CD8-positive, alpha-beta memory T cell (primary cell): ENCODE results near the gene THUMPD1. TPM values are rescaled to one million over a fixed set of nuclear protein-coding genes. Genes with fewer than 3 reads are reported as not detected.

Experiments used
- CTCF ChIA-PET: fragments of 350-600 bp; sonication (Branson Sonifier 250); formaldehyde crosslinking; loops from one replicate; lab custom pipeline; 2021; ENCODE audit warnings: antibody characterized with exemption; lab: Charles Lee
- POLR2A ChIA-PET: fragments of 350-600 bp; sonication (Branson Sonifier 250); formaldehyde crosslinking; loops from one replicate; lab custom pipeline; 2021; ENCODE audit warnings: antibody characterized with exemption; lab: Charles Lee
- DNase-seq, 5 donors: peaks; one replicate each; pipeline versions ENCODE4 v3.0.0 to v3.0.0-alpha.2; 2020 to 2022; ENCODE audit warnings: mixed read lengths in 1 of 5
- H3K27ac ChIP-seq: one replicate; pipeline ENCODE4 v1.7.0; 2013; ENCODE audit warnings: low read depth, mild to moderate bottlenecking, low read length, moderate library complexity
- H3K27me3 ChIP-seq: 2 replicates; pipeline ENCODE4 v1.7.0; 2013; ENCODE audit warnings: low read length, mild to moderate bottlenecking; ENCODE audit not compliant: insufficient read depth, poor library complexity, severe bottlenecking
- H3K36me3 ChIP-seq: 2 replicates; pipeline ENCODE4 v1.7.0; 2013; ENCODE audit warnings: mild to moderate bottlenecking, low read length, moderate library complexity; ENCODE audit not compliant: insufficient read depth
- H3K4me1 ChIP-seq: 2 replicates; pipeline ENCODE4 v1.7.0; 2013; ENCODE audit warnings: mild to moderate bottlenecking, low read length, moderate library complexity; ENCODE audit not compliant: insufficient read depth
- H3K4me3 ChIP-seq: 2 replicates; pipeline ENCODE4 v1.7.0; 2013; ENCODE audit warnings: mild to moderate bottlenecking, low read length
- H3K9me3 ChIP-seq: 2 replicates; pipeline ENCODE4 v1.7.0; 2013; ENCODE audit warnings: mild to moderate bottlenecking, low read length
- H3K27ac Mint-ChIP-seq, 8 donors: one replicate each; pipeline ENCODE4 v1.8.0; 2020 to 2021; ENCODE audit warnings: mixed read lengths in 8 of 8, mild to moderate bottlenecking in 6 of 8, inconsistent platforms in 3 of 8, moderate library complexity in 3 of 8
- H3K27me3 Mint-ChIP-seq, 2 donors: one replicate each; pipeline ENCODE4 v1.8.0; 2020 to 2021; ENCODE audit warnings: mixed read lengths in 2 of 2, mild to moderate bottlenecking in 1 of 2, moderate library complexity in 1 of 2
- H3K36me3 Mint-ChIP-seq, 3 donors: one replicate each; pipeline ENCODE4 v1.8.0; 2020 to 2021; ENCODE audit warnings: mixed read lengths in 3 of 3, inconsistent platforms in 1 of 3, mild to moderate bottlenecking in 1 of 3
- H3K4me1 Mint-ChIP-seq, 3 donors: one replicate each; pipeline ENCODE4 v1.8.0; 2020 to 2021; ENCODE audit warnings: mixed read lengths in 3 of 3, inconsistent platforms in 1 of 3, mild to moderate bottlenecking in 1 of 3
- H3K4me3 Mint-ChIP-seq, 7 donors: one replicate each; pipeline ENCODE4 v1.8.0; 2020 to 2021; ENCODE audit warnings: mixed read lengths in 7 of 7, mild to moderate bottlenecking in 6 of 7, moderate library complexity in 4 of 7, inconsistent platforms in 2 of 7
- H3K9me3 Mint-ChIP-seq, 5 donors: one replicate each; pipeline ENCODE4 v1.8.0; 2020 to 2022; ENCODE audit warnings: mixed read lengths in 5 of 5, mild to moderate bottlenecking in 3 of 5, moderate library complexity in 2 of 5, inconsistent platforms in 1 of 5
- polyA plus RNA-seq: library from polyadenylated mRNA; unstranded; fragments of 300-500 nt; fragmentation: Illumina TruSeq; gene quantifications from one replicate; pipeline ENCODE4 v1.2.3, GENCODE V29; 2021
- total RNA-seq, 2 experiments: library from RNA; stranded (reverse); gene quantifications; one replicate each; pipeline ENCODE4 v1.2.3, GENCODE V29; 2021

THUMPD1 gene
- total and polyA plus RNA-seq, 3 experiments from 2014 or later: 52.2 to 74.4 (median 54.1) TPM

DNA sequence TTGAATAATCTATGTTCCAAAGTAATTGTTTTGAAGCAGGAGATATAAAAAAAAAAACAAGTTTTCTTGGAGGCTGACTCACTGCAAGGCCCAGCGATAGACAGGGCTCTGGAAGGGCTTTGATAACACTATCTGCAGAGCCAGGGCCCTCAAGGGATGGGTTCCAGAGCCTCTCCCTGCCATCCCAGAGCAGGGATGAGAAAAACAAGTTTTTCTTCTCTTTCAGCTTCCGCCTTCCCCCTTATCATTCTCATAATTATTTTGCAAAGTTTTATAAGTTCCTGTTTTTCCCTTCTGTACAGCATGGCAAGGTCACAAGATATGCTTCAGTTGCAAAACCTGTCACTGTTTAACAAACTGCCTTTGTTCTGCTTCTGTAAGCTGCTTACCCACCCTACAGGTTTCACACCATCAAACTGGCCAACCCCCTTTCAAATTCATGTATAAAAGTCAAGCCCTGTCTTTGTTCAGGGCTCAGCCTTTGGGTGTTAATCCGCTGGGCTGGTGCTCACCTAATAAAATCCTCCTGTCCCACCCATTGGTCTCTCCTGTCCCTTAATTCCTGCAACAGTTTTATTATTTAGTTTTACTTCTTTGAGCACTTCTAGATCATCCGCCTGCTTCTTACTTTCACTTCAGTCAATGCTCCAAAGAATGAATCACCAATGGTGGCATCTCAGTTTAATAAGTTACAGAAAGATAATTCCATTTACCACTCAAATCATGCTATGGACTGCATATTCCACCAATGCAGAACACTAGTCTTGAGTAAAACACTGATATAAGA is 5.6 kb upstream of the THUMPD1 start:
- H3K4me1 ChIP-seq: no peaks in the 10 kb centered on the region
- Mint-ChIP-seq H3K9me3 (peaks cover 6 to 16% (median 13%) of the 10 kb centered on the region in 5 donors), H3K36me3 (peaks cover 0 to 19% (median 2%) of the 10 kb centered on the region in 3 donors), H3K27ac (no peak overlapping the region), H3K27me3 (peaks cover 6 to 14% of the 10 kb centered on the region in 2 donors), H3K4me1 (no peaks in the 10 kb centered on the region), H3K4me3 (no peak overlapping the region)
- H3K27ac ChIP-seq: peak overlapping the region; percentile 68
- H3K9me3 ChIP-seq: no peaks in the 10 kb centered on the region
- H3K27me3 ChIP-seq: no peaks in the 10 kb centered on the region
- ChIA-PET POLR2A (no interaction called here), CTCF (no interaction called here)
- DNase-seq: no peak
- H3K4me3 ChIP-seq: no peak overlapping the region
- no peaks in the 10 kb centered on the region for H3K36me3 ChIP-seq

DNA sequence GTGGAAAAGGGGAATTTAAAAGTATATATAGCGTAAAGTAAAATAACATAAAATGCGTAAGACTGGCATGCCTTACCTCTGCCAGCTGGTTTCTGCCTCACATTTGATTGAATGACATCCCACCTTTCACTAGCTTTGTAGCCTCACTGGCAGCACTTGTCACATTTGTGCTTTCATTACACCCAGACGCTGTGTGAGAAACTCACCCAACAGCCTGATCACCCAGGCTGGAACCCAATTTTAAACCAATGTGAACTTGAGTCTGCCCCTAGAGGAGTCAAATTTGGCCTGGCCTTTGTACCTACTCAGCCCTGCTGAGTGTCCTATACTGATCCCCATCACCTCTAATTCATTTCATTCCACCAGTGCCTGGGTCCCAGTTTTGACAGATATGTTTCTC is 4.8 kb upstream of the THUMPD1 start:
- H3K27me3 ChIP-seq: no peaks in the 10 kb centered on the region
- Mint-ChIP-seq H3K36me3 (peaks cover 2 to 19% (median 4%) of the 10 kb centered on the region in 3 donors), H3K4me1 (peaks cover 0 to 4% (median 4%) of the 10 kb centered on the region in 3 donors), H3K27ac (no peak overlapping the region), H3K27me3 (peaks cover 0 to 11% of the 10 kb centered on the region in 2 donors), H3K4me3 (no peak overlapping the region), H3K9me3 (peaks cover 6 to 16% (median 13%) of the 10 kb centered on the region in 5 donors)
- peaks cover 3% of the 10 kb centered on the region for H3K4me1 ChIP-seq
- ChIA-PET POLR2A (no interaction called here), CTCF (no interaction called here)
- no peaks in the 10 kb centered on the region for H3K36me3 ChIP-seq
- peak overlapping the region; percentile 68 for H3K27ac ChIP-seq
- DNase-seq: no peak
- no peaks in the 10 kb centered on the region for H3K9me3 ChIP-seq
- no peak overlapping the region for H3K4me3 ChIP-seq

DNA sequence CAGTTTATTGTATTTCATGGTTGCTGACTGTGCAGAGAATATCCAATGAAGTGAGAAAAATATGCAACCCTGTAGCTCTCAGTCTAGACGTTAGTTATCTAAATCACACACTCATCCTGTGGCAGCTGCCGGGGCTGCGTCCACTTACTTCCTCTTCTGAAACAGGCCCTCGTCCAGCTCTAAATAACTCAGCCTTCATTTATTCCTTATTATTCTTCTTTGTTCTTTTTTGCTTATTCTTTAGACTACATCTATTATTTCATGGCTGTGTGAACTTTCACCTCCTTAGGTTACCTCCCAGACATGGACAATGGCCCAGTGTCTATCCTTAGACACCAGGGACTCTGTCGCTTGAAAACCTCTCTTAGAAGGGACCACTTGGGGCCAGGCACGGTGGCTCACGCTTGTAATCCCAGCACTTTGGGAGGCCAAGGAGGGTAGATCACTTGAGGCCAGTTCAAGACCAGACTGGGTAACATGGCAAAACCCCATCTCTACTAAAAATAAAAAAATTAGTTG is 3.4 kb upstream of the THUMPD1 start:
- Mint-ChIP-seq H3K9me3 (peaks cover 6 to 16% (median 13%) of the 10 kb centered on the region in 5 donors), H3K27ac (peak overlapping the region in 1 of 8 donors; percentile 48), H3K36me3 (peaks cover 2 to 19% (median 17%) of the 10 kb centered on the region in 3 donors), H3K27me3 (peaks cover 0 to 4% of the 10 kb centered on the region in 2 donors), H3K4me3 (no peak overlapping the region), H3K4me1 (peaks cover 9 to 17% (median 12%) of the 10 kb centered on the region in 3 donors)
- Histone ChIP-seq H3K27ac (peak overlapping the region; percentile 45), H3K4me1 (peaks cover 13% of the 10 kb centered on the region), H3K27me3 (no peaks in the 10 kb centered on the region), H3K9me3 (no peaks in the 10 kb centered on the region), H3K36me3 (no peaks in the 10 kb centered on the region), H3K4me3 (no peak overlapping the region)
- no peak for DNase-seq
- CTCF ChIA-PET: interaction anchor here (1.0 kb wide), 1 partner anchor 10 kb away, joined by 3 read pairs; no protein-coding TSS in a partner anchor
- POLR2A ChIA-PET: no interaction called here

GRCh38 chr16:20743591-20743990 is 2.0 kb upstream of the THUMPD1 start:
- DNase-seq: no peak
- Mint-ChIP-seq H3K27ac (peak overlapping the region in 1 of 8 donors; percentile 79), H3K36me3 (peaks cover 2 to 21% (median 19%) of the 10 kb centered on the region in 3 donors), H3K9me3 (peaks cover 6 to 16% (median 13%) of the 10 kb centered on the region in 5 donors), H3K27me3 (peaks cover 0 to under 1% of the 10 kb centered on the region in 2 donors), H3K4me3 (peak overlapping the region in 2 of 7 donors; percentile 40 to 81), H3K4me1 (peaks cover 17 to 25% (median 20%) of the 10 kb centered on the region in 3 donors)
- peaks cover 25% of the 10 kb centered on the region for H3K4me1 ChIP-seq
- H3K9me3 ChIP-seq: no peaks in the 10 kb centered on the region
- CTCF ChIA-PET: no interaction called here
- H3K27me3 ChIP-seq: no peaks in the 10 kb centered on the region
- no peak overlapping the region for H3K4me3 ChIP-seq
- H3K36me3 ChIP-seq: peaks cover 4% of the 10 kb centered on the region
- peak overlapping the region; percentile 29 for H3K27ac ChIP-seq
- POLR2A ChIA-PET: no interaction called here

GRCh38 chr16:20740901-20741521 is 607 bp downstream of the THUMPD1 start:
- H3K9me3 ChIP-seq: no peaks in the 10 kb centered on the region
- DNase-seq: peak; percentile 88 to 93 (median 89)
- H3K27ac ChIP-seq: peak overlapping the region; percentile 99
- CTCF ChIA-PET: interaction anchor here (1.0 kb wide), 1 partner anchor 159 kb away, joined by 4 read pairs; the partner anchor contains the start of genes DCUN1D3 and LYRM1
- H3K36me3 ChIP-seq: peaks cover 22% of the 10 kb centered on the region
- H3K9me3 Mint-ChIP-seq: no peaks in the 10 kb centered on the region
- H3K36me3 Mint-ChIP-seq: peaks cover 0 to 45% (median 9%) of the 10 kb centered on the region in 3 donors
- POLR2A ChIA-PET: interaction anchor here (0.6 to 0.9 kb wide), 2 partner anchors 23 to 30 kb away, joined by 3 read pairs; partner anchors contain the start of gene ACSM3
- H3K4me1 ChIP-seq: peaks cover 32% of the 10 kb centered on the region
- H3K4me3 ChIP-seq: peak overlapping the region; percentile 97
- H3K27ac Mint-ChIP-seq: peak overlapping the region; percentile 96 to 99 (median 98)
- H3K4me1 Mint-ChIP-seq: peaks cover 20 to 33% (median 31%) of the 10 kb centered on the region in 3 donors
- no peaks in the 10 kb centered on the region for H3K27me3 ChIP-seq
- peak overlapping the region; percentile 94 to 99 (median 96) for H3K4me3 Mint-ChIP-seq
- H3K27me3 Mint-ChIP-seq: no peaks in the 10 kb centered on the region

GRCh38 chr16:20740007-20740883 is 1.4 kb downstream of the THUMPD1 start:
- Histone ChIP-seq H3K27me3 (no peaks in the 10 kb centered on the region), H3K36me3 (peaks cover 29% of the 10 kb centered on the region), H3K4me1 (peaks cover 32% of the 10 kb centered on the region), H3K27ac (peak overlapping the region; percentile 99), H3K9me3 (no peaks in the 10 kb centered on the region), H3K4me3 (peak overlapping the region; percentile 84)
- DNase-seq: peak in 2 of 5 donors; percentile 3 to 12
- ChIA-PET CTCF (interaction anchor here (1.0 kb wide), 1 partner anchor 160 kb away, joined by 4 read pairs; the partner anchor contains the start of genes DCUN1D3 and LYRM1), POLR2A (interaction anchor here (0.9 kb wide), 1 partner anchor 24 kb away, joined by 3 read pairs; the partner anchor contains the start of gene ACSM3)
- Mint-ChIP-seq H3K9me3 (no peaks in the 10 kb centered on the region), H3K36me3 (peaks cover 0 to 53% (median 14%) of the 10 kb centered on the region in 3 donors), H3K27ac (peak overlapping the region; percentile 93 to 99 (median 98)), H3K4me1 (peaks cover 20 to 37% (median 36%) of the 10 kb centered on the region in 3 donors), H3K4me3 (peak overlapping the region; percentile 94 to 99 (median 96)), H3K27me3 (no peaks in the 10 kb centered on the region)

- H3K36me3 Mint-ChIP-seq: peaks cover 0 to 59% (median 17%) of the 10 kb centered on the region in 3 donors
- no peak overlapping the region for H3K4me3 Mint-ChIP-seq
- H3K27me3 Mint-ChIP-seq: no peaks in the 10 kb centered on the region
- no peaks in the 10 kb centered on the region for H3K9me3 Mint-ChIP-seq
- Histone ChIP-seq H3K27me3 (no peaks in the 10 kb centered on the region), H3K27ac (no peak overlapping the region), H3K4me1 (peaks cover 25% of the 10 kb centered on the region), H3K36me3 (peaks cover 36% of the 10 kb centered on the region), H3K4me3 (no peak overlapping the region), H3K9me3 (no peaks in the 10 kb centered on the region)
- H3K4me1 Mint-ChIP-seq: peaks cover 14 to 31% (median 25%) of the 10 kb centered on the region in 3 donors
- no peak for DNase-seq
- peak overlapping the region in 1 of 8 donors; percentile 54 for H3K27ac Mint-ChIP-seq
- ChIA-PET POLR2A (no interaction called here), CTCF (no interaction called here)
Measured at GRCh38 chr16:20735490-20735889, 6.1 kb downstream of the THUMPD1 start.
